HEK293T (cell line): ENCODE results near the gene IVD.

ENCODE experiments used
- CTCF ChIA-PET: fragments of 350-600 bp; formaldehyde crosslinking; extraction: SDS; loops from one replicate; lab custom pipeline; 2021; ENCODE audit warnings: antibody characterized with exemption, inconsistent platforms; lab: Yijun Ruan, JAX
- POLR2A ChIA-PET: fragments of 350-600 bp; formaldehyde crosslinking; extraction: SDS; loops from one replicate; lab custom pipeline; 2020; ENCODE audit warnings: antibody characterized with exemption, inconsistent platforms; lab: Yijun Ruan, JAX
- DNase-seq: peaks from one replicate; pipeline ENCODE4 v3.0.0; 2012; ENCODE audit warnings: mixed read lengths; ENCODE audit errors: extremely low spot score
- ARNT ChIP-seq: fragments of 450-650 bp; IDR thresholded peaks from 2 replicates; pipeline ENCODE4 v1.6.1; 2017; ENCODE audit warnings: mild to moderate bottlenecking
- BHLHE40 ChIP-seq: fragments of 450-650 bp; IDR thresholded peaks from 2 replicates; pipeline ENCODE4 v1.6.1; 2016; ENCODE audit warnings: mild to moderate bottlenecking, moderate library complexity, borderline replicate concordance
- CTBP1 ChIP-seq: fragments of 450-650 bp; IDR thresholded peaks from 2 replicates; pipeline ENCODE4 v1.6.1; 2016; ENCODE audit warnings: borderline replicate concordance
- ELF4 ChIP-seq: fragments of 450-650 bp; IDR thresholded peaks from 2 replicates; pipeline ENCODE4 v1.6.1; 2017; ENCODE audit warnings: antibody characterized with exemption
- FOXA1 ChIP-seq: fragments of 450-650 bp; IDR thresholded peaks from 2 replicates; pipeline ENCODE4 v1.6.1; 2016; ENCODE audit warnings: mild to moderate bottlenecking
- FOXK2 ChIP-seq: fragments of 450-650 bp; IDR thresholded peaks from 2 replicates; pipeline ENCODE4 v1.6.1; 2016; ENCODE audit warnings: mild to moderate bottlenecking
- FOXM1 ChIP-seq: fragments of 450-650 bp; IDR thresholded peaks from 2 replicates; pipeline ENCODE4 v1.6.1; 2017; ENCODE audit warnings: mild to moderate bottlenecking, borderline replicate concordance
- HDGF ChIP-seq: fragments of 450-650 bp; IDR thresholded peaks from 2 replicates; pipeline ENCODE4 v1.6.1; 2017; ENCODE audit warnings: antibody characterized with exemption, borderline replicate concordance
- L3MBTL2 ChIP-seq: fragments of 450-650 bp; conservative IDR thresholded peaks from 2 replicates; pipeline ENCODE4 v1.6.1; 2016; ENCODE audit warnings: mild to moderate bottlenecking
- LEF1 ChIP-seq: fragments of 450-650 bp; IDR thresholded peaks from 2 replicates; pipeline ENCODE4 v1.6.1; 2017; ENCODE audit warnings: mild to moderate bottlenecking, borderline replicate concordance
- NFRKB ChIP-seq: fragments of 450-650 bp; IDR thresholded peaks from 2 replicates; pipeline ENCODE4 v1.6.1; 2016; ENCODE audit warnings: mild to moderate bottlenecking, moderate library complexity
- SP1 ChIP-seq: fragments of 450-650 bp; IDR thresholded peaks from 2 replicates; pipeline ENCODE4 v1.6.1; 2017
- SUZ12 ChIP-seq: fragments of 450-650 bp; IDR thresholded peaks from 2 replicates; pipeline ENCODE4 v1.6.1; 2016; ENCODE audit warnings: mild to moderate bottlenecking
- TARDBP ChIP-seq: fragments of 450-650 bp; IDR thresholded peaks from 2 replicates; pipeline ENCODE4 v1.6.1; 2016
- ZNF384 ChIP-seq: fragments of 450-650 bp; IDR thresholded peaks from 2 replicates; pipeline ENCODE4 v1.6.1; 2016
- TF ChIP-seq, protein P1 (sequence below): fragments of 450-650 bp; IDR thresholded peaks from 2 replicates; pipeline ENCODE4 v1.6.1; 2016

Gene IVD

DNA sequence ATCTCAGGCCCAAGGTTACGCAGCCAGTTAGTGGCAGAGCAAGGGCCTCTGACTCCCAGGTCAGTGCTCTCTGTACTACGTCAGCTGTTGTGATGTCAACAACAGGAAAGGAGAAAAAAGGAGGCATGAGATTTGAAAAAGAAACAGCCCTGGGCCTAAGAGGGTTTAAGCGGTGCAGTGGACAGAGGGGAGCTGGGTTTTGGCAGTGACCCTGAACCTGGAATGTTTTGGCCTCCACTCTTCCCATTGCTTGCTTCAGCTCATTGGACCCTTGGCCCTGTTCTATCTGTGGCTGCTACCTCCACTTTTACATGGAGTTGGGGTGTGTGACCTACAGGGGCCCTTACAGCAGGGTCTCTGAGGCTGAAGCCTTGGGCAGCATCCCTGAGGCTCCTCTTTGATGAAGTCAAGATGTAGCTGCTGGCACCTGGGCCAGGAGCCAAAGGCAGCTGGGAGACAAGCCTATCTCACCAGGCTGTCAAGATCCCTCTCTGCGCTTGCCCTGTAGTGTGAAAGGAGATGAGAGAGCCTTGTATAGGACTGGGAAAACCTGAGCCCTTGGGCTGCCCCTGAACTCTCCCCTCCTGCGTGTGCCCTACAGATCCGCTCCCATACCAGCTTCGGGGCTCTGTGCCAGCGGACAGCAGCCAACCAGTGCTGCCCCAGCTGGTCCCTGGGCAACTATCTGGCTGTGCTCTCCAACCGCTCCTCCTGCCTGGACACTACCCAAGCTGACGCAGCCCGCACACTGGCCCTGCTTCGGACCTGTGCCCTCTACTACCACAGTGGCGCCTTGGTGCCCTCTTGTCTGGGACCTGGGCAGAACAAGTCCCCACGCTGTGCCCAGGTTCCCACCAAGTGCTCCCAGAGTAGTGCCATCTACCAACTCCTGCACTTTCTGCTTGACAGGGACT lies 38.9 kb upstream of the IVD start:
- DNase-seq: no peak
- ChIA-PET CTCF (interaction anchor here (0.6 kb wide), 2 partner anchors 13 to 55 kb away, joined by 3 to 6 read pairs; no protein-coding TSS in a partner anchor), POLR2A (interaction anchor here (1.1 to 2.7 kb wide), 3 partner anchors 16 to 39 kb away, joined by 3 to 11 read pairs (median 6); partner anchors contain the start of genes IVD and KNSTRN)
- TF ChIP-seq FOXK2: no peak
- TF ChIP-seq CTBP1: no peak
- no peak for TF ChIP-seq LEF1
- TF ChIP-seq SUZ12: no peak
- no peak for TF ChIP-seq NFRKB

GRCh38 chr15:40367371-40367685 lies 38.3 kb upstream of the IVD start:
- DNase-seq: no peak
- ChIA-PET CTCF (interaction anchor here (0.6 kb wide), 1 partner anchor 14 kb away, joined by 3 read pairs; no protein-coding TSS in a partner anchor), POLR2A (no interaction called here)
- no peak for TF ChIP-seq BHLHE40

- CTCF ChIA-PET: interaction anchor here (0.7 to 1.1 kb wide), 4 partner anchors 25 to 152 kb away, joined by 3 read pairs; no protein-coding TSS in a partner anchor
- peak; percentile 82 for DNase-seq
- POLR2A ChIA-PET: interaction anchor here (1.0 to 1.1 kb wide), 2 partner anchors 14 to 23 kb away, joined by 3 to 5 read pairs; partner anchors contain the start of gene KNSTRN
- TF ChIP-seq FOXM1 (no peak), NFRKB (no peak), L3MBTL2 (peak; percentile 95)
Measured at GRCh38 chr15:40367686-40368611, 37.6 kb upstream of the IVD start.

GRCh38 chr15:40368719-40369473 lies 36.7 kb upstream of the IVD start:
- ChIA-PET POLR2A (interaction anchor here (1.0 to 1.5 kb wide), 3 partner anchors 13 to 37 kb away, joined by 3 to 5 read pairs (median 4); partner anchors contain the start of genes IVD and KNSTRN), CTCF (interaction anchor here (0.6 to 1.2 kb wide), 7 partner anchors 14 to 151 kb away, joined by 3 to 4 read pairs (median 3); partner anchors contain the start of gene IVD)
- no peak for TF ChIP-seq SUZ12
- no peak for TF ChIP-seq ELF4
- no peak for TF ChIP-seq LEF1
- TF ChIP-seq, protein P1, sequence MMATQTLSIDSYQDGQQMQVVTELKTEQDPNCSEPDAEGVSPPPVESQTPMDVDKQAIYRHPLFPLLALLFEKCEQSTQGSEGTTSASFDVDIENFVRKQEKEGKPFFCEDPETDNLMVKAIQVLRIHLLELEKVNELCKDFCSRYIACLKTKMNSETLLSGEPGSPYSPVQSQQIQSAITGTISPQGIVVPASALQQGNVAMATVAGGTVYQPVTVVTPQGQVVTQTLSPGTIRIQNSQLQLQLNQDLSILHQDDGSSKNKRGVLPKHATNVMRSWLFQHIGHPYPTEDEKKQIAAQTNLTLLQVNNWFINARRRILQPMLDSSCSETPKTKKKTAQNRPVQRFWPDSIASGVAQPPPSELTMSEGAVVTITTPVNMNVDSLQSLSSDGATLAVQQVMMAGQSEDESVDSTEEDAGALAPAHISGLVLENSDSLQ: no peak
- TF ChIP-seq FOXK2: no peak
- no peak for TF ChIP-seq TARDBP
- no peak for TF ChIP-seq HDGF
- TF ChIP-seq SP1: no peak
- no peak for TF ChIP-seq FOXA1
- TF ChIP-seq ZNF384: no peak
- no peak for TF ChIP-seq FOXM1
- TF ChIP-seq ARNT: no peak
- TF ChIP-seq BHLHE40: no peak
- no peak for DNase-seq

DNA sequence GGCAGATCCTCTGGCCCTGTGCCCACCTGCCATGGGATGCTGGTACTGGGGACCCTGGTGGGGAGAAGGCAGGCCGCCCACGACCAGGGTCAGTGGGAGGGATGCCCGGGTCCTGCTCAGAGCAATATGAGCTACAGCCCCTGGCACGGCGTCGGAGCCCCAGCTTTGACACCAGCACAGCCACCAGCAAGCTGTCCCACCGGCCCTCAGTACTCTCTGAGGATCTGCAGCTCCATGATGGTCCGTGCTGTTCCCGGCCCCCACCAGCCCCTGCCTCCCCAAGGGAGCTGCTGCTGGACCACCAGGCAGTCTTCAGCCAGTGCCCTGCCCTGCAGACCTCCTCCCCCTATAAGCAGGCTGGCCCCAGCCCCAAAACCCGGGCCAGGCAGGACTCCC lies 36.1 kb upstream of the IVD start:
- TF ChIP-seq SP1 (no peak), FOXM1 (no peak), CTBP1 (no peak), NFRKB (no peak), HDGF (no peak), TARDBP (no peak), ARNT (no peak), ELF4 (no peak), L3MBTL2 (no peak), SUZ12 (no peak), LEF1 (no peak), ZNF384 (no peak), FOXK2 (no peak), FOXA1 (no peak), BHLHE40 (no peak)
- TF ChIP-seq, protein P1: no peak
- CTCF ChIA-PET: interaction anchor here (0.6 to 1.2 kb wide), 5 partner anchors 13 to 629 kb away, joined by 3 to 4 read pairs (median 3); partner anchors contain the start of gene IVD
- no peak for DNase-seq
- POLR2A ChIA-PET: interaction anchor here (1.5 kb wide), 1 partner anchor 36 kb away, joined by 4 read pairs; the partner anchor contains the start of gene IVD

DNA sequence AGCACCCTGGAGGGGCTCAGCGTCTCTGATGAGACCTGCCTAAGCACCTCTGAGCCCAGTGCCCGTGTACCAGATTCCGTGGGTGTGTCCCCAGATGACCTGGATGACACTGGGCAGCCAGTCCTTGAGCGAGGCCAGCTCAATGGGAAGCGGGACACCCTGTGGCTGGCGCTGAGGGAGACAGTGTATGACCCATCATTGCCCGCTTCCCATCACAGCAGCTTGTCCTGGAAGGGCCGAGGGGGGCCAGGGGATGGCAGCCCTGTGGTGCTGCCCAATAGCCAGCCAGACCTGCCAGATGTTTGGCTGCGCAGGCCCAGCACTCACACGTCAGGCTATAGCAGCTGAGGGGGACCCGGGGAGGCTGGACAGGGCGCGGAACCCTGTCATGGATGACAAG lies 35.6 kb upstream of the IVD start:
- DNase-seq: no peak
- POLR2A ChIA-PET: interaction anchor here (1.5 kb wide), 1 partner anchor 36 kb away, joined by 4 read pairs; the partner anchor contains the start of gene IVD
- CTCF ChIA-PET: interaction anchor here (0.6 to 1.2 kb wide), 2 partner anchors 33 to 629 kb away, joined by 3 to 4 read pairs; no protein-coding TSS in a partner anchor
- TF ChIP-seq, protein P1: no peak
- TF ChIP-seq ARNT: no peak
- TF ChIP-seq ELF4: no peak
- no peak for TF ChIP-seq SP1
- TF ChIP-seq FOXA1: no peak
- TF ChIP-seq SUZ12: no peak
- no peak for TF ChIP-seq LEF1
- no peak for TF ChIP-seq FOXK2
- no peak for TF ChIP-seq CTBP1
- no peak for TF ChIP-seq FOXM1
- no peak for TF ChIP-seq HDGF
- TF ChIP-seq TARDBP: no peak
- no peak for TF ChIP-seq BHLHE40
- TF ChIP-seq ZNF384: no peak
- no peak for TF ChIP-seq L3MBTL2
- TF ChIP-seq NFRKB: no peak
